HG02973 (cell line): ENCODE results near the gene MS4A8.
"Not testable (repeated sequence)": the region's sequence is repeated elsewhere in the genome, so short reads cannot be mapped to it uniquely, and the experiment has no call there.

Experiments used
- ATAC-seq: cut with Tn5 transposase; IDR thresholded peaks from one replicate; pipeline ENCODE4 v1.9.1; 2021; ENCODE audit warnings: moderate library complexity; ENCODE audit not compliant: unreplicated experiment

The MS4A8 gene

DNA sequence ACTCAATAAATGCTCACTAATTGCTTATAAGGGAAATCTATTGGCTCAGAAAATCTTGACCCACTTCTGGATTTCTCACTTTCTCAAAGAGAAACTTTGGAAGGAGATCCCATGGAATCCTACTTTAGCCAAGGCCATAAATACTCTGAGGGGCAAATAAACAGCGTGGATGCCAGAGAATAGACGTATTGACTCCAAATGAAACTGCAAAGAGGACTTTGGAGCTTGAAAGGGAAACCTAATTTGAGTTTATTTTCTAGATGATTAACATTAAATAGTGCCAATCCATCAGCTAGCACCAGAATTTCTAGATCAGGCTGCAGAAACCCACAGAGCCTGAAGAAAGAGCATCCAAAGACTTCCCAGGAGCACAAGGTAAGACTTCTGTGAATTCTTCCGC lies 25.0 kb downstream of the MS4A8 start, which contains the start of gene MS4A18:
TSS of gene MS4A18 (plus strand) at position 301 of the 400 bp plus-strand sequence.
- ATAC-seq = no peak

DNA sequence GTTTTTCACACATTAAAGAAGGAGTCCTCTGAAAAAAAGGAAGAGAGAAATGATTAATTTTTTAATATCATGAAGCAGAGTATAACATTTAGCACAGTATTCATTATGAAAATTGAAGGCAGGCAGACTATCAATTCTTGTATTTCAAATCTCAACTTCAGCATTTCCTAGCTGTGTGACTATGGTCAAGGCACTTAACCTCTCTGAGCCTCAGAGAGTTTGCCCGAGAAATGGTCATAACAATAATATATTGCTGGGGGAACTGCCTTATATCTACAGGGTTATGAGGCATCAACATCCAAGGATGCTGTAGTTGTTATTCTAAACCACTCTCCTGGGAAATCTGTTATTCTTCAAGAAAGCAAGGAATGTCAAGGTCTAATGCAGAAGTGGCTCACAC lies 26.2 kb downstream of the MS4A8 start:
- ATAC-seq = no peak

DNA sequence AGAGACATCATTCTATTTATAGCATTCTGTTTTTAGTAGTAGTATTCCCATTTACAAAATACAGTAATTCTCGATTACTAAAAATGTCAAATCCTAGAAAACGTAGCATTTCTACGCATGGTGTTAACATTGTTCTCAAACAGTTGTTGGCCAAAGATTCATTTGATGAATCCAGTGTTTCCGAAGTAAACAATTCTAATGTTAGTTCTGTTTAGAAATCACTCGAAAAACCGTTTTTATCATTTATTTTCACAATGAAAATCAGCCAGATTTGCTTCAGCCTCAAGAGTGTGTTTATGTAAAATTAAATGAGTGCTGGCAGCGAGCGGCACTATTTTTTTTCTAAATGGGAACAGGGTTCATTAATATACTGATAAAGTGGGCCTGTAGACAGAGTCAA lies 32.2 kb downstream of the MS4A8 start:
- ATAC-seq = no peak

DNA sequence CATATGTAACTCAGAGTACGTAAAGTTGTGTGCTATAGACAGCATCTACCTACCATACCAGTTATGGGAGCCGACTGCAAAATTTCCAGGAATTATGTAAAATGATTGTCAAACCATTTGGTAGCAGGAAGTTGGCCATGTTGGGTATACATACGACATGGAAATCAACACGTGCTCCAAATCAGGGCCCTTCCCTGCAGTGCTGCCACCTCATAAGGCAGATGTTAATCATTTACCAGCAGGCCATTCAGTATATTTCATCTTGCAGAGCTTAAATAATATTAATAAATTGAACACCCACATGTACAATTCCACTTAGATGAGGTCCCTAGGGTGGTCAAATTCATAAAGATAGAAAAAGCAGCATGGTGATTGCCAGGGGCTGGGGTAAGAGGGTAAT lies 34.9 kb downstream of the MS4A8 start:
- no peak for ATAC-seq

DNA sequence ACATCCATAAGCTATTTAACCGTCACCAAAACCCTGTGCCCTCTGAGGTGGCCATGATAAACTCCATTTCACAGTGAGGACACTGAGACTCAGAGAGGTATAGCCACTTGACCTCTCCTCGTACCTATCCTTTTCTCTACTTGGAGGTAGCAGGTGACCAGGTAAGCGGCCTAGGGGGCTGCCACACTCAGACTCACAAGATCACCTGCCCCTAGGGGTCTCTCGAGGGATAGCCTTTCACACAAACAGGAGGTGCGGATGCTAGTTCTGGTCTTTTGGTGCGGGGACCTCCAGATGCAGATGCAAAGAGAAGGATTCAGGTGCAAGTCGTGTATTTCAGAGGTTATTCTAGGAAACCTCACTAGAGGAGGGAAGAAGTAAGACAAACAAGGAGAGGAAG lies 39.7 kb downstream of the MS4A8 start:
- ATAC-seq = no peak

DNA sequence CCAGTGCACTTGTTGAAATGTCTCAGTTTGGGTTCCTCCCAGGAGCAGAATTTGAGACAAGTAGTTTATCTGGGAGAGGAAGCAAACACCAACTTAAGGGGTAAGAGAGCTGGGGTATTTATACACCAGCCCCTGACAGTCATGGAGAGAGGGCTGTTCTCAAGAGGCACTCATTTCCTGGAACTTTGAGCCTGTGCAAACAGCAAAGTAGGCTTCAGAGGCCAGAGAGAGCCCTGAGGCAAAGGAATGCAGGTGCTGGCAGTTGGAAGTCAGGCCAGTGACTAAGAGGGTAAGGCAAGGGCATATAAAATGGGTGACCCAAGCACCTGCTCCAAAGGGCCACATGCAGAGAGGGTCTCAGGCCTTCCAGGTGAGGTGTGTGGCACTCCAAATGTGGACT lies 41.2 kb downstream of the MS4A8 start:
- no peak for ATAC-seq

DNA sequence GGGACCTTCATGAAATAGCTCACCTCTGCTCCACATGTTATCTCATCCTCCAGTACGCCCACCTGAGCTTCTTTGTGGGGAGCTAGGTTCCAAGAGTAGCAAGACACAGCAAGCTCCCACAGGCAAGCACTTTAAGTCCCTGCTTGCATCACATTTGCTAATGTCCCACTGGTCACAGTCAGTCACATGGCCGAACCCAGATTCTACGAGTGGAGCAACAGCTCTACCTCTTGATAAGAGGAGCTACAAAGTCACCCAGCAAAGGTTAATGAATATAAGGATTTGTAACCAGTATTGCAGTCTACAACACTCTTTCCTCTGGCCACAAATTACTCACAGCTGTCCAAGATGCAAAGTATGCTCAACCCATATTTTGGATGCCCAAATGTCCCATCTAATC lies 42.0 kb downstream of the MS4A8 start:
- ATAC-seq = no peak

DNA sequence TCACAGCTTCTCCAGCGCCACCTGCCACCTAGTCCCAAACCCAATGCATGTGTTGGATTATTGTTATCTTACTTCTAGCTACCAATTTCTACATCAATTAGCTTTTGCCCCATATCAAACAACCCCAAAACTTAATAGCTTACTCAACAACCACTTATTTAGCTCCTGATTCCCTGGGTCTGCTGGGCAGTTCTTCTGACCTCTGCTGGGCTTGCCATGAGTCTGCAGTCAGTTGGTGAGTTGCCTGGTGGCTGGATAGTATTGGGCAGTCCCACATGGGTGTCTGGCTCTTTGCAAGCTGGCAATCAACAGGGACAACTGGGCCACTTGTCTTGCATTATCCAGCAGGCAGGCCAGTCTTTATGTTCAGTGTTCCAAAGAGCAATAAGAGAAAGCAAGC lies 43.6 kb downstream of the MS4A8 start:
- ATAC-seq = no peak

DNA sequence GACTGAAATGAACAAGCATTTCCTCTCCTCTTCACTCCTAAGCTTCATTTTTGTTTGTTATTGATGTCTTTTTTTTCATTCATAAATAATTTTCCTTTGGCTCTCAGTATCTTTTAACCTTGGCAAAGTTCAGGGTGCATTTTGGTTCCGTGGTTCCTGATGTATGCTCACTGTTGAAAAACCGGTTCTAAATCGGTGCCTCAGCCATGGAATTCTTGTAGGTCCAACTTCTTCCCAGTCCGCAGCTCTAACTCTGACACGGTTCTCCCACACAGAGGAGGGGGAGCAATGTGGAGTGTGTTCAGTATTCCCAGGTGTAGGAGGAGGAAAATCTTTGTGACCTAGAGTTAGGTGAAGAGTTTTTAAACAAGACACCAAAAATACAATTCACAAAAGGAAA lies 44.7 kb downstream of the MS4A8 start:
- ATAC-seq = no peak

DNA sequence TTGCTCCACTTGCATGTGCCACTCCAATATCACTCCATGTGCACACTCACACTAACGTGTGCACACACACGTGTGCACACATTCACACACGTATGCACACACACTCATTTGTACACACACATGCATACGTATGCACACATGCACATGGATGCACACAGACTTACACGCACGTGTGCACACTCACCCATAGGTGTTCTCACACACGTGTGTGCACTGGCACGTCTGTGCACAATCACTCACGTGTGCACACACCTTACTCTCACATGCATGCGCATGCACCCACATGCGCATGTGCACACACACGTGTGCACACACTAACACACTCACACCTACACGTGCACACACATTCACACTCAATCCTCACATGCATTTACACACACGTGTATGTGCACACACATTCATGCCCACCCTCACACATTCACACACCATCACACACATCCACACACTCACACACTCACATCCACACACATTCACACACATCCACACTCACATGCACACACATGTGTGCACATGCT lies 48.0 kb downstream of the MS4A8 start:
- ATAC-seq = no peak

DNA sequence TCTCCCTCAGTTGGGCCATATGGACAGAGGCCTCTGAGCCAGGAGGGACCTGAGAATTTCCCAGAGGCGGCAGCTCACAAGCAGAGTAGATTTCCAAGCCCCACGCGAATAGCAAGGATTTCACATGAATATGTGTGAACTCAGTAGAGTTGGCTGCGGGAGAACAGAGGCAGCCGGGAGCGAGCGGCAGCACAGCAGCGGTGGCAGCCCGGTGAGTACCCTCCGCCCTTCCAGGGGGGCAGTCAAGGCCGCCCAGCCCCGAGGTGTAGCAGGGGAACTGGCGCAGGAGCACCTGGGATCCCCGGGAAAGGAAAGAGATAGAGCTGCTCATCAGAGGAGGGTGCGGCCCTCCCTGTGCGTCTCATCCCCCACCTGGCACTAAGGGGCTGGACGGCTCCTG lies 48.8 kb downstream of the MS4A8 start:
- no peak for ATAC-seq

DNA sequence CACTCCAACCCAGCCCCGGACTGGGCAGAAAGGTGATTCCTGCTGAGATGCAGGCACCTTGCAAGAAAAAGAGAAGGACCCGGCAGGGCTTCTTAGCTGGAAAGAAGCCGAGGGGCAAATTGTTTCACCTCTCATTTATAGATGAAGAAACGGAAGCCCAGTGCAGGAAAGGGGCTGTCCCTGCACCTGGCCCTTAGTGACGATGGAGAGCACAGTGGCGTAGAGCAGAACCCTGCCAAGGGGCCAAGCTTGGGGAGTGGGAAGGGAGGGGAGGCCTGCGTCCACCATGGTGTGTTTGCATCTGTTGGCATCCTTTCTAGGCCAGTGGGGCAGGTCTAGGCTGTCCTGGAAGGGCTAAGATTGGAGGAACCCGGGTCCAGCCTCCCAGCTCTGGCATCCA lies 49.4 kb downstream of the MS4A8 start:
- ATAC-seq = no peak

DNA sequence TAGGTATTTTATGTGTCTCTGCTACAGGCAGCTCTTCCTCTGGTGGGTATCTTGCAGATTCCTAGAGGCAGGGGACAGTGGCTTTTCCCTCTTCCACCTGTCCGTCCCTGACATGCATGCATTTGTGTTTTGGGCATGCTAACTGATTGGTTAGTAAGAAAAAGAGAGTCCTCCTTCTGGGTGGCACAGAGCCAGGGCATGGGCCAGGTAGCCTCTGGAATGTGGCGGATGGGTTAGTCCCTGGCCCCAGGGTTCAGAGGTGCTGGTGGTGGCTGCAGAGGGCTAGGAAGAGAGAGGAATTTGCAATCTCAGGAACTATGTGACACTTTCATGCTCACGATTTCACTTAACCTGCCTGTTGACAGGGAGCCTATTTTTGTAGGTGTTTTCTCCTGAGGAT lies 51.5 kb downstream of the MS4A8 start:
- no peak for ATAC-seq

DNA sequence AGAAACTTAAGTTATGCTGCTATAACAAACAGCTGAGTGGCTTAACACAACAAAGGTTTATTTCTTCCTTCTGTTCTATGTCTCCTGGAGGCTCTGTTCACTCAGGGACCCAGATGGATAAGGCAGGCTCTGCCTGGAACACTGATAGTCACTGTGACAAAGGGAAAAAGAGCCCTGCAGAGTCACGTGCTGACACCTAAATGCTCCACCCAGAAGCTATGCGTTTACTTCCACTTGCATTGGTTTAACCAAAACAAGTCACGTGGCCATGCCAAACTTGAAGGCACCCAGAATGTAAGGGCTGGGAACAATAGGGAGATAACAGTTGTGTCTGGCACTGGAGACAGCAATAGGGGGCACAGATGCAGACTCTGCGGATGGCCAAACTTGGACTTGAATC lies 53.9 kb downstream of the MS4A8 start:
- ATAC-seq = no peak

DNA sequence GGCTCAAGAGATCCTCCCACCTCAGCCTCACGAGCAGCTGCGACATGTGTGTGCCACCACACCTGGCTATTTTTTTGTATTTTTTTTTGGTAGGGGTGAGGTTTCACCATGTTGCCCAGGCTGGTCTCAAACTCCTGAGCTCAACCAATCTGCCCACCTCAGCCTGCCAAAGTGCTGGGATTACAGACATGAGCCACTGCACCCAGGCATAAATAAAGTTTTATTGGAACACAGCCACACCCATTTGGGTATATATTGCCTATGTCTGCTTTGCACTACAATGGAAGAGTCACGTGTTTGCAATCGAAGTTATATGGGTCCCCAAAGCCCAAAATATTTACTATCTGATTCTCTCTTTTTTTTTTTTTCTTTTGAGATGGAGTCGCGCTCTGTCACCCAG lies 55.5 kb downstream of the MS4A8 start:
- ATAC-seq = no peak

DNA sequence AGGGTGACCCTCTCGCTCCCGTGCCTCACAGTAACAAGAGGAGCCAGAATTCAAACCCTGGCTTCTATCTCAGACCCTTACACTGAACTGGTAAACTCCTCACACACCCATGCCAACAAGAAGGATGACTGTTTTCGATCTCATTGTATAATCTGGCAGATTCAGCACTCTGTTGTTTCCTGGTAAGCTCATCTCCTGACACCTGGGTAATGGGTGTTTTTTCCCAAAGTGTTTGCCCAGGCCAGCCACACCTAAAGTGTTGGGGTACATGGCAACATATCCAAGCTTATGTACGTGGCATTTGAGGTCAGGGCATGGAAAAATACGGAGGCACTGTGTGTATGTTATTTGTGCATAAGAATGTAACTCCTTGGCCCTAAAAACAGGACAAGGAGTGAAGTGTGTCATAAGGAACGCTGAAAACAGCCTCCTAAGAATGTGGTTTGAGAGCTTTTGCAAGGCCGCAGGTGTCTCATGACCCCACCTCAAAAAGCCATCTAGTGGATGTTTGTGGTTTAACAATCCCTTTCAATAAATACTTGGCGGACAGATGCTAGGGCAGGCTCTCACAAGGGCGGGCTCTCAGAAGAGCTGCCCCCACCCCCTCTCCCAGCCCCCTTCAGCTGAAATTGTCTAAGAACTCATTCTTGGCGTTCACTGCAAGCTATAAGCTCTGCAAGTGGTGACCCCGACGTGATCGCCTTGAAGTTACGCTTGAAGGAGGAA lies 57.1 kb downstream of the MS4A8 start, which contains the start of gene MS4A15:
TSS of gene MS4A15 (plus strand) at position 561 of the 726 bp plus-strand sequence. CDS start 6,867 bp downstream, outside the sequence.
- ATAC-seq = no peak

DNA sequence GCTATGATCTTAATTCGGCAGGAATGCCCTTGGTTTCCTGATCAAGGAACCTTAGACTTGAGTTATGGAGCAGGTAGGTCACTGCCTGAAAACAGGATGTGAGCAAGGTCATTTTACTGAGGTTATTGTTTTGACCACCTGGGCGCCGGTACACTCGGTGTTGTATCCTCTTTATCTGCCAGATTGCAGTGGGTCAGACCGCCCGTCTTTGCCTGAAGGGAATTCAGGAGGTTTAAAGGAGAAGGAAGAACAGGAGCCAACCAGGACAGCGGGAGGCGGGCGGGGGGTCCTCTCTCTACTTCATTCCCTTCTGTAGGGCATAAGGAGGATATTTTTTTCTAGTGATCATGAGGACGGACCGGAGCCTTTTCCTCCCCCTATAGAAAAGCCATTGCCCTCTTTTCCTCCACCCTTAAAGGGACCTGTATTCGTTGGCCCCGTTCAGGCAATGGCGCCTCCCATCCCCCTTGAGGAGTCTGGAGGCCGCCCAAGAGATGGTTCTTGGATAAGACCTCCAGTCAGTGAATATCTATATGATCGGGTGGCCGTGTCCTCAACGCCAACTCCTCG lies 57.9 kb downstream of the MS4A8 start:
- ATAC-seq = no peak

DNA sequence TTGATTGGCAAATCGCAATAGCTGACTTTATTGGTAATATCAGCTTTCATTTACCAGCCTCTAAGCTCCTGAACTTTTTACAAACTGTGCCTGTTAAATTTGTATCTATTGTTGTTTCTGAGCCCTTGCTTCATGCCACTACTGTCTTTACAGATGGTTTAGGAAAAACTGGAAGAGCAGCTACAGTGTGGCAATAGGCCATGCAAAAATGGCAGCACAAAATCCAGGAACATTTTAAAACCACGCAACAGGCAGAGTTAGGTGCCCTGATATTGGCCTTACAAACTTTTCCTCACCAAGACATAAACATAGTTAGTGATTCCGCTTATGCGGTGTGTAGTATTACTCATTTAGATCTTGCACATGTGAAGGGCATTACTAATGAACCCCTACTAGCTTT lies 59.3 kb downstream of the MS4A8 start:
- not testable (repeated sequence) for ATAC-seq

DNA sequence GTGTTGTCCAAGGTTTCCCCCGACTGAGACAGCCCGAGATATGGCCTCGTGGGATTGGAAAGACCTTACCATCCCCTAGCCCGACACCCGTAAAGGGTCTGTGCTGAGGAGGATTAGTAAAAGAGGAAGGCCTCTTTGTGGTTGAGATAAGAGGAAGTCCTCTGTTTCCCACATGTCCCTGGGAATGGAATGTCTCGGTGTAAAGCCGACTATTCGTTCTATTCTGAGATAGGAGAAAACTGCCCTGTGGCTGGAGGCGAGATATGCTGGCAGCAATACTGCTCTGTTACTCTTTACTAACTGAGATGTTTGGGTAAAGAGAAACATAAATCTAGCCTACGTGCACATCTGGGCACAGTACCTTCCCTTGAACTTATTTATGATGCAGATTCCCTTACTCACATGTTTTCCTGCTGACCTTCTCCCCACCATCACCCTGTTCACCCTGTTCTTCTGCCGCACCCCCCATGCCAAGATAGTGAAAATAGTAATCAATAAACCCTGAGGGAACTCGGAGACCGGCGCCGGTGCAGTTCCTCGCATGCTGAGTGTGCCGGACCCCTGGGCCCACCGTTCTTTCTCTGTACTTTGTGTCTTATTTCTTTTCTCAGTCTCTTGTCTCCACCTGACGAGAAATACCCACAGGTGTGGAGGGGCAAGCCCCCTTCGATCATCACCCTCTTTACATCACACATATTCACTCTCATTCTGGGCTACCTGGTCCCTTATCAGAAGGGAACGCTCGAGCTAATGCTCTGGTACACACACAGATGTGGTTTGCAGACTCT lies 60.2 kb downstream of the MS4A8 start:
- ATAC-seq = not testable (repeated sequence)

DNA sequence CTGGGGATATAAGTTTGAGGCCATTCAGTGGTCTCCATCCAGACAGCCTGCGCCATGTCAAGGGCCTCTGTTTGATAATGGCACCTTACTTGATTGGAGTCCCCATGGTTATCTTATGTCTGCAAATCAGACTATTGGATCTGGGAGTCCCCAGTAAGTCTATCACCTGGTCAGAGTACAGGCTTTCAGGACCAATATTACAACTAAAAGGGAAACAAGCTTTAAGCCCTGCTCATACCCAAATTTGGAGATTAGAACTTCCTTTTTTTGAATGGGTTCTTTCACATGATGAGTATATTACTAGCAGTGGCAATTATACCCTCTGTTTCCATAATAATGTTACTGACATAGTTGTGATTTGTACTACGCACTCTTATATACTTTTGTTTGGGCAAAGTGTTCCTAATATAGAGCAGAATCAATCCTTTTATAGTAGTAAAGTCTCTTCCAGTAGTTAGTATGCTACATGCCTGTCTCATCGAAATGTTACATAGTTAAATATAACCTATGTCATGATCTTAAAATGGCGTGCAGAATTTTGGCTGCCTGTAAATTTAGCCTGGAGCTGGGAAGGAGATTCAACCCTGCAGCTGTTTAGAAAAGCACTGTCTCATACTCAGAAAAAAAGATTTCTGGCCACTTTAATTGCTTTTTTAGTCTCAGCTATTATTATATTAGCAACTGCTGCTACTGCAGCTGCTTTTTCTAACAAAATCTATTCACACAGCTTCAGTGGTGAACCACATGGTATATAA lies 62.2 kb downstream of the MS4A8 start:
- ATAC-seq = no peak
